ENCODE measurements around the gene TEX52.

DNA sequence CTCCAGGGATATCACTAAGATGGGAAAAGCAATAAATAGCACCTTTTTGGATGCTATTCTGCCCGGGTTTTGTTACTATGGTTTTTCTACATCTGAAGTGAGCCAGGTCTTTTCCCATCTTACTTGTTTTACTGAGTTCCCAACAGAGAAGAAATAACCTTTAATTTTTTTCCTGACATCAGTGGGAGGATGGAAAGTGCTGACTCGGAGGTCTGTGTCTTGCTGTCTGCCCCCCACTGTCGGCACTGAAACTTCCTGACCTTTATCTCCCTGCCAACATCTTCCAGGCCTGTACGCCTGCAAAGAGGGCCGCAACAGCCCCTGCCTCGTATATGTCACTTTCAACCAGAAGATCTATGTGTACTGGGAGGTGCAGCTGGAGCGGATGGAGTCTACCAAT is 33.4 kb downstream of the TEX52 start:
- no peak for TF ChIP-seq CTCF (IDR thresholded peaks at IDR 0.05)
- TF ChIP-seq POLR2A (IDR thresholded peaks at IDR 0.05), result no peak
